ENCODE results near the gene ASTN2. TPM values are rescaled to one million over a fixed set of nuclear protein-coding genes. Genes with fewer than 3 reads are reported as not detected.

Gene ASTN2
- polyA plus RNA-seq, 1 donor from 2014 or later = 6.8 TPM

- peaks cover 22% of the 10 kb centered on the region for H3K36me3 ChIP-seq (ENCODE audit: insufficient read depth, low read length)
Measured at GRCh38 chr9:116700882-116701865, 713.7 kb downstream of the ASTN2 start.

GRCh38 chr9:116700279-116700678, 714.6 kb downstream of the ASTN2 start:
- Histone ChIP-seq H3K27me3 (ENCODE audit: insufficient read depth, low read depth, low read length) (no peaks in the 10 kb centered on the region), H3K79me2 (replicated peaks; ENCODE audit: insufficient read depth, low read length) (no peaks in the 10 kb centered on the region), H2AFZ (ENCODE audit: low read depth, low read length) (no peak overlapping the region), H3K9me2 (ENCODE audit: insufficient read depth, low read length) (no peaks in the 10 kb centered on the region), H3K4me3 (ENCODE audit: low read length) (no peak overlapping the region), H3K4me2 (ENCODE audit: low read length) (no peak overlapping the region), H4K20me1 (ENCODE audit: insufficient read depth) (no peaks in the 10 kb centered on the region), H3K36me3 (ENCODE audit: insufficient read depth, low read length) (peaks cover 22% of the 10 kb centered on the region), H3K9me3 (ENCODE audit: low read length) (no peaks in the 10 kb centered on the region), H3K27ac (ENCODE audit: low read length) (no peak overlapping the region), H3K9ac (ENCODE audit: low read length) (no peak overlapping the region), H3F3A (ENCODE audit: insufficient read depth, low read length, poor library complexity, severe bottlenecking) (no peaks in the 10 kb centered on the region)
- TF ChIP-seq SMC3 (conservative IDR thresholded peaks at IDR 0.05; ENCODE audit: poor library complexity) (no peak), REST (IDR thresholded peaks at IDR 0.05; ENCODE audit: borderline replicate concordance) (no peak), TAF1 (IDR thresholded peaks at IDR 0.05; ENCODE audit: low read depth) (no peak), RAD21 (conservative IDR thresholded peaks at IDR 0.05) (no peak), EZH2 (IDR thresholded peaks at IDR 0.05; ENCODE audit: borderline replicate concordance, insufficient read depth, low read length, poor library complexity, severe bottlenecking) (no peak), EP300 (conservative IDR thresholded peaks at IDR 0.05; ENCODE audit: poor library complexity, severe bottlenecking) (no peak), CTCF (IDR thresholded peaks at IDR 0.05; ENCODE audit: poor library complexity, severe bottlenecking) (no peak)

More at GRCh38 chr9:116700882-116701865, 713.7 kb downstream of the ASTN2 start:
- TF ChIP-seq SMC3 (conservative IDR thresholded peaks at IDR 0.05; ENCODE audit: poor library complexity) (no peak), REST (IDR thresholded peaks at IDR 0.05; ENCODE audit: borderline replicate concordance) (no peak), EZH2 (IDR thresholded peaks at IDR 0.05; ENCODE audit: borderline replicate concordance, insufficient read depth, low read length, poor library complexity, severe bottlenecking) (no peak), POLR2AphosphoS5 (IDR thresholded peaks at IDR 0.05) (no peak)
- Histone ChIP-seq H4K20me1 (ENCODE audit: insufficient read depth) (no peaks in the 10 kb centered on the region), H3K79me2 (replicated peaks; ENCODE audit: insufficient read depth, low read length) (no peaks in the 10 kb centered on the region), H3K4me2 (ENCODE audit: low read length) (no peak overlapping the region), H3K27me3 (ENCODE audit: insufficient read depth, low read depth, low read length) (no peaks in the 10 kb centered on the region), H3K9ac (ENCODE audit: low read length) (no peak overlapping the region), H2AFZ (ENCODE audit: low read depth, low read length) (no peak overlapping the region), H3K9me3 (ENCODE audit: low read length) (no peaks in the 10 kb centered on the region), H3F3A (ENCODE audit: insufficient read depth, low read length, poor library complexity, severe bottlenecking) (no peaks in the 10 kb centered on the region), H3K4me3 (ENCODE audit: low read length) (no peak overlapping the region), H3K27ac (ENCODE audit: low read length) (no peak overlapping the region), H3K9me2 (ENCODE audit: insufficient read depth, low read length) (no peaks in the 10 kb centered on the region)
